GM12878 (cell line): ENCODE measurements around the gene KDM8. TPM values are rescaled to one million over a fixed set of nuclear protein-coding genes. Genes with fewer than 3 reads are reported as not detected.

Experiments used
- ATAC-seq: fragments of 200-7000 bp; cut with Tn5 transposase; 3 replicates; pipeline ENCODE4 v1.9.1; 2020; ENCODE audit warnings: mild to moderate bottlenecking, moderate library complexity
- BruUV-seq: library from RNA; stranded (reverse); fragments of 400-500 nt; replicated peaks from 2 replicates; lab custom pipeline; 2021; lab: Mats Ljungman, UMichigan
- CTCF ChIA-PET: fragments of 300-600 bp; sonication (Branson Sonifier 250); formaldehyde crosslinking; extraction: SDS; loops from one replicate; lab custom pipeline; 2021; ENCODE audit warnings: inconsistent platforms; lab: Yijun Ruan, JAX
- POLR2A ChIA-PET: fragments of 350-600 bp; formaldehyde crosslinking; extraction: SDS; loops from one replicate; lab custom pipeline; 2021; ENCODE audit warnings: inconsistent platforms; lab: Charles Lee
- RAD21 ChIA-PET: fragments of 300-600 bp; sonication (Branson Sonifier 250); formaldehyde crosslinking; loops from one replicate; lab custom pipeline; 2023; ENCODE audit warnings: antibody characterized with exemption; ENCODE audit not compliant: unreplicated experiment; lab: Charles Lee
- SMC1A ChIA-PET: fragments of 300-600 bp; sonication (Branson Sonifier 250); formaldehyde crosslinking; loops from one replicate; lab custom pipeline; 2023; ENCODE audit not compliant: unreplicated experiment, uncharacterized antibody; lab: Charles Lee
- DNase-seq: peaks from one replicate; pipeline ENCODE4 v3.0.0-alpha.2; 2011; ENCODE audit warnings: low read depth, low spot score
- FAIRE-seq: peaks from 3 replicates; lab custom pipeline; 2011; peaks lifted over from hg19 to GRCh38; lab: Jason Lieb, UNC
- H2AFZ ChIP-seq: 2 replicates; pipeline ENCODE4 v1.6.0; 2011; ENCODE audit warnings: low read depth, low read length, control low read depth; ENCODE audit not compliant: control insufficient read depth
- H3K27ac ChIP-seq: 2 replicates; pipeline ENCODE4 v1.5.1; 2011; ENCODE audit warnings: control low read depth; ENCODE audit not compliant: control insufficient read depth, insufficient read depth
- H3K27me3 ChIP-seq, 2 experiments: replicated peaks in 1 of 2; 2 replicates each; pipeline versions ENCODE4 v1.6.0 to v1.6.1; 2011; ENCODE audit warnings: low read length in 1 of 2; ENCODE audit not compliant: control insufficient read depth in 2 of 2, insufficient read depth in 2 of 2
- H3K36me3 ChIP-seq, 2 experiments: 2 replicates each; pipeline ENCODE4 v1.5.1; 2011; ENCODE audit warnings: low read length in 1 of 2; ENCODE audit not compliant: control insufficient read depth in 2 of 2, insufficient read depth in 2 of 2
- H3K4me1 ChIP-seq: 2 replicates; pipeline ENCODE4 v1.6.1; 2011; ENCODE audit warnings: mild to moderate bottlenecking, low read length, moderate library complexity, mixed read lengths; ENCODE audit not compliant: control insufficient read depth, insufficient read depth
- H3K4me2 ChIP-seq: 2 replicates; pipeline ENCODE4 v1.6.0; 2011; ENCODE audit warnings: control low read depth; ENCODE audit not compliant: control insufficient read depth, insufficient read depth
- H3K4me3 ChIP-seq: fragments of 200-600 bp; sonication (generic); 2 replicates; pipeline ENCODE4 v1.5.1; 2016
- H3K79me2 ChIP-seq: 2 replicates; pipeline ENCODE4 v1.6.0; 2011; ENCODE audit warnings: low read length; ENCODE audit not compliant: control insufficient read depth, insufficient read depth
- H3K9ac ChIP-seq: 2 replicates; pipeline ENCODE4 v1.8.0; 2011; ENCODE audit warnings: low read length, control low read depth, mixed read lengths; ENCODE audit not compliant: control insufficient read depth, insufficient read depth
- H3K9me3 ChIP-seq: replicated peaks from 3 replicates; pipeline ENCODE4 v1.5.1; 2011; ENCODE audit warnings: mild to moderate bottlenecking, low read length; ENCODE audit not compliant: control insufficient read depth, insufficient read depth
- H4K20me1 ChIP-seq: 2 replicates; pipeline ENCODE4 v1.6.0; 2011; ENCODE audit not compliant: control insufficient read depth, insufficient read depth
- IRF3 ChIP-seq: fragments of 450-650 bp; IDR thresholded peaks from 2 replicates; pipeline ENCODE4 v1.6.1; 2014; ENCODE audit warnings: mild to moderate bottlenecking
- POLR2AphosphoS2 ChIP-seq: IDR thresholded peaks from 2 replicates; pipeline ENCODE4 v1.6.1; 2011; ENCODE audit warnings: low read depth, mild to moderate bottlenecking, low read length, improper control_type of control experiment, moderate library complexity
- PRDM15 ChIP-seq: fragments of 450-650 bp; formaldehyde crosslinking; IDR thresholded peaks from 2 replicates; pipeline ENCODE4 v1.4.0; 2020; ENCODE audit warnings: mild to moderate bottlenecking, moderate library complexity
- RAD21 ChIP-seq: IDR thresholded peaks from 2 replicates; pipeline ENCODE4 v1.6.1; 2011; ENCODE audit warnings: mild to moderate bottlenecking, low read depth, low read length, moderate library complexity; ENCODE audit not compliant: insufficient read depth
- SMARCA5 ChIP-seq: fragments of 450-650 bp; IDR thresholded peaks from 2 replicates; pipeline ENCODE4 v1.6.1; 2017; ENCODE audit warnings: mild to moderate bottlenecking
- SPI1 ChIP-seq: IDR thresholded peaks from 2 replicates; pipeline ENCODE4 v1.6.1; 2011; ENCODE audit warnings: low read depth, mild to moderate bottlenecking, low read length, moderate library complexity, borderline replicate concordance; ENCODE audit not compliant: insufficient read depth
- SRF ChIP-seq, 2 experiments: IDR thresholded peaks; 2 replicates each; pipeline ENCODE4 v1.6.1; 2011; ENCODE audit warnings: low read depth in 2 of 2, low read length in 2 of 2, mild to moderate bottlenecking in 1 of 2, moderate library complexity in 1 of 2
- ZSCAN29 ChIP-seq: fragments of 450-650 bp; IDR thresholded peaks from 2 replicates; pipeline ENCODE4 v1.6.1; 2017; ENCODE audit warnings: mild to moderate bottlenecking, moderate library complexity
- WGBS: methylation state at CpG from one replicate; pipeline ENCODE4 v1.1.6; 2016; ENCODE audit warnings: low lambda C conversion rate; ENCODE audit not compliant: insufficient replicate concordance, insufficient coverage; ENCODE audit errors: missing lambda C conversion rate; 5-methylcytosine and 5-hydroxymethylcytosine counted together
- in situ Hi-C: fragments of 300-500 bp; cut with MboI; formaldehyde crosslinking; loops from 9 replicates; pipeline ENCODE4 v1.14.3; 2018; ENCODE audit warnings: mixed read lengths
- intact Hi-C: fragments of 100-400 bp; cut with micrococcal nuclease; formaldehyde crosslinking; loops from one replicate; pipeline ENCODE4 v1.14.2; 2022; ENCODE audit not compliant: unreplicated experiment
- polyA plus RNA-seq, 11 experiments: library from polyadenylated mRNA; depleted of rRNA in 4 of 11; unstranded in 6 of 11; stranded (reverse) in 5 of 11; fragments of >200 nt; fragmentation: Nextera tagmentation in 4 of 11; fragmentation: Illumina TruSeq in 1 of 11; extraction: Ambion mirVana in 4 of 11; extraction: Trizol in 1 of 11; gene quantifications; 1 replicate in 1 of 11; 2 replicates in 10 of 11; pipeline versions ENCODE4 v1.2.1 to v1.2.3, GENCODE V29; 2011 to 2016; ENCODE audit warnings: inconsistent platforms in 2 of 11, missing spikeins in 2 of 11, low read depth in 1 of 11
- total RNA-seq, 4 experiments: library from RNA; depleted of rRNA in 3 of 4; stranded (reverse); fragments of >200 nt in 3 of 4; fragmentation: Illumina TruSeq in 1 of 4; extraction: Trizol in 1 of 4; gene quantifications; 2 replicates each; pipeline versions ENCODE4 v1.2.1 to v1.2.3, GENCODE V29; 2013 to 2021
- TF ChIP-seq, protein P1 (sequence below): fragments of 450-650 bp; IDR thresholded peaks from 2 replicates; pipeline ENCODE4 v1.6.1; 2017; ENCODE audit warnings: mild to moderate bottlenecking, low read depth, inconsistent platforms; ENCODE audit not compliant: poor library complexity, severe bottlenecking
- TF ChIP-seq, protein P2 (sequence below): fragments of 450-650 bp; IDR thresholded peaks from 2 replicates; pipeline ENCODE4 v1.6.1; 2017; ENCODE audit warnings: borderline replicate concordance

The KDM8 gene
- total and polyA plus RNA-seq, 10 of the 15 experiments (the other 5 are each of a cell fraction or from before 2014, with no cell fraction given): 0.79 to 8.9 (median 5.8) TPM

DNA sequence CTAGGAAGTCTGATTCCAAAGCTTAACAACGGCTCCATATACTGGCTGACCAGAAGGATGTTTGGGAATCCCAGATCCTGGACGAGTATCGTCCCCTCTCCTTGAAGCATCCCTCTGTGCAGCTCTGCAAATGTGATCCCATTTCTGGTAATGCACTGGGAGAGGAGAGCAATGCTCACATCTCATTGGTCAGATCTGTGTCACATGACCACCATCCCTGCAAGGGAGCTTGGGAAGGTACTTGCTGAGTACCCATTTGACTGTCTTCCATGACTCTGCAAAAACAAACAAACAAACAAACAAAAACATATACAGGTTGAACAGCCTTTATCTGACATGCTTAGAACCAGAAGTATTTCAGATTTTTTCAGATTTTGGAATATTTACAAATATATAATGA lies 41.9 kb upstream of the KDM8 start:
- BruUV-seq: no TSS peak
- Histone ChIP-seq H3K9ac (no peak overlapping the region), H3K4me1 (no peaks in the 10 kb centered on the region), H3K36me3 (no peaks in the 10 kb centered on the region), H3K79me2 (no peaks in the 10 kb centered on the region), H4K20me1 (no peaks in the 10 kb centered on the region), H3K4me2 (no peak overlapping the region), H3K27me3 (no peaks in the 10 kb centered on the region), H3K27ac (no peak overlapping the region), H2AFZ (no peak overlapping the region), H3K9me3 (peaks cover 4% of the 10 kb centered on the region; the same call in 2 of the 3 replicates), H3K4me3 (no peak overlapping the region)
- RAD21 ChIA-PET: interaction anchor here (0.5 kb wide), 1 partner anchor 51 kb away, joined by 4 read pairs; no protein-coding TSS in a partner anchor
- POLR2A ChIA-PET: interaction anchor here (0.6 kb wide), 1 partner anchor 22 kb away, joined by 3 read pairs; no protein-coding TSS in a partner anchor
- 51% methylated on average over 3 of the region's 3 CpGs for WGBS
- SMC1A ChIA-PET: interaction anchor here (1.6 kb wide), 1 partner anchor 18 kb away, joined by 3 read pairs; no protein-coding TSS in a partner anchor
- ATAC-seq: no peak
- FAIRE-seq: no peak
- in situ Hi-C loops: no loop called here
- CTCF ChIA-PET: interaction anchor here (1.5 to 1.9 kb wide), 2 partner anchors 74 to 207 kb away, joined by 3 to 5 read pairs; no protein-coding TSS in a partner anchor
- intact Hi-C loops: no loop called here
- no peak for DNase-seq
- TF ChIP-seq, protein P1, sequence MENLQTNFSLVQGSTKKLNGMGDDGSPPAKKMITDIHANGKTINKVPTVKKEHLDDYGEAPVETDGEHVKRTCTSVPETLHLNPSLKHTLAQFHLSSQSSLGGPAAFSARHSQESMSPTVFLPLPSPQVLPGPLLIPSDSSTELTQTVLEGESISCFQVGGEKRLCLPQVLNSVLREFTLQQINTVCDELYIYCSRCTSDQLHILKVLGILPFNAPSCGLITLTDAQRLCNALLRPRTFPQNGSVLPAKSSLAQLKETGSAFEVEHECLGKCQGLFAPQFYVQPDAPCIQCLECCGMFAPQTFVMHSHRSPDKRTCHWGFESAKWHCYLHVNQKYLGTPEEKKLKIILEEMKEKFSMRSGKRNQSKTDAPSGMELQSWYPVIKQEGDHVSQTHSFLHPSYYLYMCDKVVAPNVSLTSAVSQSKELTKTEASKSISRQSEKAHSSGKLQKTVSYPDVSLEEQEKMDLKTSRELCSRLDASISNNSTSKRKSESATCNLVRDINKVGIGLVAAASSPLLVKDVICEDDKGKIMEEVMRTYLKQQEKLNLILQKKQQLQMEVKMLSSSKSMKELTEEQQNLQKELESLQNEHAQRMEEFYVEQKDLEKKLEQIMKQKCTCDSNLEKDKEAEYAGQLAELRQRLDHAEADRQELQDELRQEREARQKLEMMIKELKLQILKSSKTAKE: no peak
- no peak for TF ChIP-seq SRF (IDR thresholded peaks at IDR 0.05; ENCODE audit: low read depth in 2 of 2, low read length in 2 of 2)
- TF ChIP-seq SMARCA5: no peak
- TF ChIP-seq POLR2AphosphoS2: no peak
- TF ChIP-seq ZSCAN29: no peak
- TF ChIP-seq RAD21: no peak
- TF ChIP-seq PRDM15 (CRISPR knock-in tag): no peak
- no peak for TF ChIP-seq SPI1
- TF ChIP-seq IRF3: no peak
- TF ChIP-seq, protein P2, sequence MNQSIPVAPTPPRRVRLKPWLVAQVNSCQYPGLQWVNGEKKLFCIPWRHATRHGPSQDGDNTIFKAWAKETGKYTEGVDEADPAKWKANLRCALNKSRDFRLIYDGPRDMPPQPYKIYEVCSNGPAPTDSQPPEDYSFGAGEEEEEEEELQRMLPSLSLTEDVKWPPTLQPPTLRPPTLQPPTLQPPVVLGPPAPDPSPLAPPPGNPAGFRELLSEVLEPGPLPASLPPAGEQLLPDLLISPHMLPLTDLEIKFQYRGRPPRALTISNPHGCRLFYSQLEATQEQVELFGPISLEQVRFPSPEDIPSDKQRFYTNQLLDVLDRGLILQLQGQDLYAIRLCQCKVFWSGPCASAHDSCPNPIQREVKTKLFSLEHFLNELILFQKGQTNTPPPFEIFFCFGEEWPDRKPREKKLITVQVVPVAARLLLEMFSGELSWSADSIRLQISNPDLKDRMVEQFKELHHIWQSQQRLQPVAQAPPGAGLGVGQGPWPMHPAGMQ: no peak
